Right lobe of liver (tissue), 6 donors: Measurements from ENCODE around the gene FOSL2. TPM values are rescaled to one million over a fixed set of nuclear protein-coding genes. Genes with fewer than 3 reads are reported as not detected.

ENCODE experiments used
- ATAC-seq, 4 donors: fragments of 200-7000 bp; cut with Tn5 transposase; one replicate each; pipeline ENCODE4 v1.9.1; 2020; ENCODE audit warnings: mild to moderate bottlenecking in 4 of 4, moderate library complexity in 4 of 4
- DNase-seq, 3 donors: peaks; one replicate each; pipeline ENCODE4 v3.0.0-alpha.2; 2020
- H3K27ac ChIP-seq, 3 donors: fragments of 200-600 bp; one replicate each; pipeline ENCODE4 v1.8.0; 2022
- H3K27me3 ChIP-seq, 2 donors: fragments of 200-600 bp; one replicate each; pipeline ENCODE4 v1.8.0; 2022
- H3K36me3 ChIP-seq, 4 donors: fragments of 200-600 bp; sonication (generic) in 1 of 4; one replicate each; pipeline versions ENCODE4 v1.5.1 to v1.8.0; 2017 to 2022; ENCODE audit warnings: control low read depth in 1 of 4
- H3K4me1 ChIP-seq, 4 donors: fragments of 200-600 bp; sonication (generic) in 1 of 4; one replicate each; pipeline versions ENCODE4 v1.5.1 to v1.8.0; 2017 to 2022; ENCODE audit warnings: control low read depth in 1 of 4
- H3K4me3 ChIP-seq, 3 donors: fragments of 200-600 bp; one replicate each; pipeline ENCODE4 v1.8.0; 2022
- H3K9me3 ChIP-seq, 4 donors: fragments of 200-600 bp; sonication (generic) in 1 of 4; one replicate each; pipeline versions ENCODE4 v1.5.1 to v1.8.0; 2017 to 2022; ENCODE audit warnings: control low read depth in 1 of 4
- CTCF ChIP-seq, 4 donors: fragments of 200-600 bp in 3 of 4; fragments of 450-650 bp in 1 of 4; IDR thresholded peaks; one replicate each; pipeline versions ENCODE4 v1.5.1 to v1.8.0; 2016 to 2022; ENCODE audit warnings: antibody characterized with exemption in 4 of 4, mild to moderate bottlenecking in 2 of 4
- POLR2A ChIP-seq: fragments of 450-650 bp; IDR thresholded peaks from one replicate; pipeline ENCODE4 v1.6.1; 2017; ENCODE audit warnings: antibody characterized with exemption, mild to moderate bottlenecking
- WGBS: methylation state at CpG from one replicate; pipeline ENCODE4 v1.1.6; 2018; ENCODE audit warnings: low coverage, low lambda C conversion rate; ENCODE audit not compliant: insufficient coverage; ENCODE audit errors: missing lambda C conversion rate; 5-methylcytosine and 5-hydroxymethylcytosine counted together
- intact Hi-C, 2 donors: fragments of 100-400 bp; cut with DNase I; formaldehyde crosslinking; loops; one replicate each; pipeline versions ENCODE4 v1.11.2 to v1.14.1; 2022
- total RNA-seq, 6 experiments: library from RNA; depleted of rRNA in 2 of 6; stranded (reverse); fragments of >200 nt in 2 of 6; fragmentation: NEBNext Ultra II Directional in 3 of 6; extraction: Animal tissue kit (Norgen Biotek cat#: 25700) in 3 of 6; gene quantifications; one replicate each; pipeline versions ENCODE4 v1.1.0 to v1.2.4, GENCODE V29; 2016 to 2023
- donor health status: DM: no; HTN: yes; CAD: no.
- donor health status: DM: no; HTN: no; CAD: no.
- donor health status: DM: no; HTN: no; CAD: no.
- donor health status: DM: no; HTN: yes; CAD: no.
- donor health status: DM: no; HTN: yes; CAD: no.

FOSL2 gene
- total RNA-seq, 6 experiments from 2014 or later: 8.1 to 70.7 (median 14.9) TPM

- intact Hi-C loops: no loop called here
- no peaks in the 10 kb centered on the region for H3K27me3 ChIP-seq
- no peaks in the 10 kb centered on the region for H3K36me3 ChIP-seq
- H3K4me3 ChIP-seq: no peak overlapping the region
- WGBS: 70% methylated on average over 5 of the region's 17 CpGs
- TF ChIP-seq POLR2A (no peak), CTCF (IDR thresholded peaks at IDR 0.05) (no peak)
- no peaks in the 10 kb centered on the region for H3K9me3 ChIP-seq
- peaks cover 0 to 8% (median 1%) of the 10 kb centered on the region in 4 donors for H3K4me1 ChIP-seq
- DNase-seq (no peak), ATAC-seq (no peak)
- H3K27ac ChIP-seq: no peak overlapping the region
Measured at GRCh38 chr2:28436525-28437051, 43.9 kb downstream of the FOSL2 start.

GRCh38 chr2:28437149-28437835 lies 44.6 kb downstream of the FOSL2 start:
- intact Hi-C loops: no loop called here
- Histone ChIP-seq H3K27ac (no peak overlapping the region), H3K9me3 (no peaks in the 10 kb centered on the region), H3K4me1 (peaks cover 0 to 8% (median 1%) of the 10 kb centered on the region in 4 donors), H3K4me3 (no peak overlapping the region), H3K36me3 (no peaks in the 10 kb centered on the region), H3K27me3 (no peaks in the 10 kb centered on the region)
- TF ChIP-seq POLR2A: no peak
- no peak for TF ChIP-seq CTCF (IDR thresholded peaks at IDR 0.05)
- 68% methylated on average over 2 of the region's 18 CpGs for WGBS
- no peak for ATAC-seq
- DNase-seq: no peak

GRCh38 chr2:28437918-28438317 lies 45.3 kb downstream of the FOSL2 start:
- H3K36me3 ChIP-seq: no peaks in the 10 kb centered on the region
- intact Hi-C loops: no loop called here
- peaks cover 0 to 8% (median 1%) of the 10 kb centered on the region in 4 donors for H3K4me1 ChIP-seq
- DNase-seq (no peak), ATAC-seq (no peak)
- no peak overlapping the region for H3K4me3 ChIP-seq
- no peak overlapping the region for H3K27ac ChIP-seq
- TF ChIP-seq POLR2A (no peak), CTCF (IDR thresholded peaks at IDR 0.05) (no peak)
- H3K9me3 ChIP-seq: no peaks in the 10 kb centered on the region
- no CpG with 5 or more reads among the region's 5 CpGs for WGBS
- no peaks in the 10 kb centered on the region for H3K27me3 ChIP-seq

- 93% methylated on average over 3 of the region's 13 CpGs for WGBS
- TF ChIP-seq POLR2A (no peak), CTCF (IDR thresholded peaks at IDR 0.05) (no peak)
- DNase-seq: no peak
- H3K36me3 ChIP-seq: no peaks in the 10 kb centered on the region
- no peaks in the 10 kb centered on the region for H3K9me3 ChIP-seq
- intact Hi-C loops: no loop called here
- H3K4me1 ChIP-seq: peaks cover 0 to 8% (median 1%) of the 10 kb centered on the region in 4 donors
- no peak overlapping the region for H3K4me3 ChIP-seq
- H3K27me3 ChIP-seq: no peaks in the 10 kb centered on the region
- no peak for ATAC-seq
- H3K27ac ChIP-seq: no peak overlapping the region
Measured at GRCh38 chr2:28438532-28439063, 45.9 kb downstream of the FOSL2 start.
